Cortex of kidney (tissue), 1 donor: Measurements from ENCODE around the gene GPR4.

Experiments used
- DNase-seq: peaks from one replicate; lab custom pipeline; 2025; lab: John Stamatoyannopoulos, UW

Gene GPR4

DNA sequence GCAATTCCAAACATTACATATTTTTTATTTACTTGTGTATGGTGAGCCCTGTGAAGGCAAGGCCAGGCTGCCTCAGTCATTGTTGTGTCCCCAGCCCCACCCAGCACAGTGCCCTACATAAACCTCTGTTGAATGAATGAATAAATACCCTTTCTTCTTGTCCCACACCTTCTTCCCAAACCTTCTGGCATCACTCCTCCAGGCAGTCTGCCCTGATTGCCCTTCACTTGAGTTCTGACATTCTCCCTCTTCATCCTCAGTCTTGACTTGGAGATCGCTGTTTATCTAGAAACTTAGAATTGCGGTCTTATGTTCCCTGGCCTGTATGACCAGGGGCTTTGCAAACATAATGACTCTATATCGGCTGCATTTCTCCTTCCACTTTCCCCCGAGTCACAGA, 12.2 kb downstream of the GPR4 start:
- DNase-seq = no peak

DNA sequence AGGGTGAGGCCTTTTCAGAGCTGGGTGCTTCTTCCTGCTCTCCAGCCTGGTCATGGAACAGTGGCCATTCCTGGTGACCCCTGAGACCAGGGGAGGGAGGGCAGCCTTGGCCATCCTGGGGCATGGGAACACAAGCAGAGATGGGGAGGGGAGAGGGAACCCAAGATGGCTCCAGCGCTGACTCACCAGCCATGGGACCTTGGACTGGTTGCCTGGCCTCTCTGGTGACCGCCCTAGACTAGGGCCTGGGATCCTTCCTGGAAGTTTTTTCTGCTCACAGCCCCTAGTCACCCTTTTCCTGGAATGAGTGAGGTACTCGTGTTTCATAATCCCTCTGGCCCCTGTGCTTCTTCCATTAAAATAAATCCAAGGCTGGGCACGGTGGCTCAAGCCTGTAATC, 14.1 kb downstream of the GPR4 start:
- no peak for DNase-seq

DNA sequence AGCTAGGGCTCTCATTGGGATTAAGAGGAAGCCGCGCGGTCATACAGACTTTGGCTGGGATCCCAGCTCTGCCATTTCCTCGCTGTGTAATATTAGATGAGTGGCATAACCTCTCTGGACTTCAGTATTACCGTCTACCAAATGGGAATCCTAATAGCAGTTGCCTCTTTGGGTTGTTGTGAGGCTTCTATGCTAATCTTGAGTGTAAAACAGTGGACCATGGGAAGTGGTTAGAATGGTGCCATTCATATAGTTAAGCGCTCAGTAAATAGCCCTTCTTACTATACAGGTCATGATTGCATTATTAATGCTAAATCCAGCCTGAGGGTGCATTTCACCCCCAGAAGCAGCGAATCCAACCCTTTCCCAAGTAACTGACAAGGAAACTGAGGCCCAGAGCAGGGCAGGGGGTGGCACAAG, 16.8 kb downstream of the GPR4 start:
- no peak for DNase-seq

DNA sequence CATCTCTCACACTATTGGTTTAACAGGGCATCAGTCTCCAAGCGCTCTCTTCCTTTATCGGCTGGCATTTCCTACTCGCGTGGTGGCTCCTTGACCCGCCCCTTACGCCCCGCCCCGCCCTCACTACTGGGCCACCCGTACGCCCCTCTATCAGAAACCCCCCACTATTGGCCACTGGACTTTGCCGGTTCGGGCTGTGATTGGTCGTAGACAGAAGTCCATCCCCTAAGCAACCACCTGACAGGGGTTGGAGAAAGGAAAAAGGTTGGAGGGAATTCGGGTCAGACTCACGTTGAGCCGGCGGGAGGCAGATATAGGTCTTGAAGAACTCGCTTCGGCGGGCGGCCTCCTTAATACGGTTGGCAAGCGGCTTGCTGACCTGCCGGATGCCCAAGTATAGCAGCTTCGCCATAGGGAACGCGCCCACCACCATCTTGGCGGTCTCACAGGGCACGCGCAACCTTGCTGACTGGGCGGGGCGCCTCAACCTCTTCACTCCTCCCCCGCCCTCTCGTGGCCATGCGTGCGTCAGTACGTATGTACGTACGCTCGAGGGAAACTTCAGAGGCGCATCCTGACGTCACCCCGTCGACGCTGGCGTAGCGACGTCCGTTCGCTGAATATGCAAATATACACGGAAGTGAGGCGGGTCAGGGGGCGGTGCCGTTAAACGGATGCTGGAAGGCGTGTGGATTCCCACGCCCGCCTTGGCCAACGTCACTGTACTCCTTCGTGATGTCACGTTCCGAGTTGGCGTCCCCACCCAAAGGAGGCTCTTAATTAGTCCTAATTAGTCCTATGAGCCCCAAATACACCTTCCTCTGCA, 17.5 kb downstream of the GPR4 start, which contains the start of gene OPA3:
Gene OPA3 (minus strand): TSS at position 471 of the 826 bp plus-strand sequence. CDS start 38 bp downstream, at position 433.
- DNase-seq = no peak

DNA sequence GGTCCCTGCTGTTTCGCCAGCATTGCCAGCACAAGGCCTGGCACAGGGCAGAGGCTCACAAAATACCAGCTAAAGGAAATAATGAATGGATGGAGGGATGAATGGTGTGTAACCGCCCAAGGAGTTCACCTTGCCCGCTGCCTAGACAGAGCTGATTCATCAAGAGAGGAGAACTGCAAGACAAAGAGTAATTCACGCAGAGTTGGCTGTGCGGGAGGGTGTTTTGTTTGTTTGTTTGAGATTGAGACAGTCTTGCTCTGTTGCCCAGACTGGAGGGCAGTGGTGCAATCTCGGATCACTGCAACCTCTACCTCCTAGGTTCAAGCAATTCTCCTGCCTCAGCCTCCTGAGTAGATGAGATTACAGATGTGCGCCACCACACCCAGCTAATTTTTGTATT, 20.4 kb downstream of the GPR4 start:
- DNase-seq = no peak

DNA sequence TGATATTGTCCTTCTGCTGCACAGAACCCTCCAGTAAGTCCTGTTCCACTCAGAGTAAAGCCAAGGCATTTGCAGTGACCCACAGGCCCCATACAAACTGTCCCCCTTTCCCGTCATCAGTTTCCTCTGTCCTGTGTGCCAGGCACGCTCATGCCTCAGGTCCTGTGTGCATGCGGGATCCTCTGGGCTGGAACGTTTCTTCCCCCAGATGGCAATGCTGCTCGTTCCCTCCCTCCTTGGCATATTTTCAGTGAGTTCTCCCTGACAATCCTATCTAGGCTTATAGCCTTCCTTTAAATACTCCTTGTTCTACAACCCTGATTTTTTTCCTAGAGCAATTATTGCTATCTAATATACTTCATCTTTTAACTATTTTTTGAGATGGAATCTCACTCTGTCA, 23.2 kb downstream of the GPR4 start:
- no peak for DNase-seq

DNA sequence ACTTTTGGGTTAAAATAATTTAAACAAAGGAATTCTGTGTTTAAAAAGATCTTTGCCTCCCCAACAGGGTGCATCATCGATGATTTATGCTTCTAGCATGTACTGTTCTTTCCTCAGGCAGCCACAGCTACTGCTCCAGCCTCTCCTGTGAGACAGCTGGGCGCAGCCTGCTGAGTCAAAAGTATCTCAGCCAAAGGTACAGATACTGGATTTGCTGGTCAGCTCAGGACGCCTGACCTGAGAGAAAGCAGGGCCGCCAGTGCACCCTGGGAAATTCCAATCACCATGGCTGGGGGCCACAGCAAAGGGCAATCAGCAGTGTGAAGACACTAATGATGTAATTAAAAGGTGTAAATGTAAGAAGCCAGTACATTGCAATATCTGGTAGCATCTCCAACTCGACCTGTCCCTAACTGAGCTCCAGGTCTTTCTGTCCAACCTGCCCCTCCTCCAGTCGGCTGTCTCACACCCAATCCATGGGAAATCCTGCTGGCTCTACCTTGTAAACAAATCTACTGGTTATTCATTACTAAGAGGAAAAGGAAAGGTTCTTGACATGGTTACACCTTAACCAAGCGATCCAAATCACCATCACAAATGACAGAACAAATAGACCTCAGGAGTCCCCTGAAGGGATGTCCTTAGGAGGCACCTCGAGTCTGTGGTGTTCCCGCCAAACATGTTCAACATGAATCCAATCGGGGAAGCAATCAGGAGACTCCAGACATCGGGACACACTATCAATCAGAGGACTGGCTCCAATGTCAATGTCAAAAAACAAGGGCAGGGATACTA, 24.7 kb downstream of the GPR4 start:
- DNase-seq = no peak

DNA sequence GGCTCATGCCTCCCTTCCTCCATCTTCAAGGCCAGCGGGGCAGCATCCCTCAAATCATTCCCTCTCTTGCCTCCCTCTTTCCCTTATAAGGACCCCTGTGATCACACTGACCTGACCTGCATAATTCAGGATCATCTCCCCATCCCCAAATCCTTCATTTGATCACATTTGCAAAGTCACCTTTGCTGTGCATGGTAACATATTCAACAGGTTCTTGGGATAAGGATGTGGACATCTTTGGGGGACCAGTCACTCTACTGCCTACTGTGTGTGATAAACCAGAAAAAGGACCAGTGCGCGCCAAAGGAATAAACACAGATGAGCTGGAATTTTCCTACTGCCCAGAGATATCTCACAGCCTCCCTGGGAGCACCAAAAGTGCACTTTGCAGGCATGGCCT, 25.3 kb downstream of the GPR4 start:
- no peak for DNase-seq

DNA sequence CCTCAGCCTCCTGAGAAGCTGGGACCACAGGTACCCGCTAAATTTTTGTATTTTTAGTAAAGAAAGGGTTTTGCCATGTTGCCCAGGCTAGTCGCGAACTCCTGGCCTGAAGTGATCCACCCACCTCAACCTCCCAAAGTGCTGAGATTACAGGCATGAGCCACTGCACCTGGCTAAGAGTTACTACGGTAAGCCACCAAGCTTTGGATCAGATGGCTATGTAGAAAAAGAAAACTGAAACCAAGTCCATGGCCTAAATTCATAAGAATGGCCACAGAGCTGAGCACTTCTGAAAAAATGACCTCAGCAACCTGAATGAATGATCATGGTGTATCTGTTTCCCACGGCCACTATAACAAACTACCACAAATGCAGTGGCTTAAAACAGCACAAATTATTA, 26.8 kb downstream of the GPR4 start:
- DNase-seq = no peak

DNA sequence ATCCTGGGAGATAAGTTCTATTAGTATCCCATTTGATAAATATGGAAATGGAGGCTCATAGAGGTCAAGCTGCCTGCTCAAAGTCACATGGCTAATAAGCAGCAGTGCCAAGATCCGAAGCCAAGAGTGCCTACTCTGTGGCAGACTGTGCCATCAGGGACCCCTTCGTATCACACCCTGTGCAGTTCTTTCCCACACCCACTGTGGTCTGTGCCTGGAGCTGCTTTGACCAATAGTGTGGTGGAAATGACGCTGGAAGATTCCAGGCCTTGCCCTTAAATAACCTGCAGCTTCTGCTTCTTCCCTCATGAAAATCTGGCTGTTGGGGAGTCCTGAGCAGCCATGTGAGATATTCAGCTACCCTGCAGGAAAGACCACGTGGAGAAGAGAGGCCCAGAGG, 27.5 kb downstream of the GPR4 start:
- DNase-seq = no peak

DNA sequence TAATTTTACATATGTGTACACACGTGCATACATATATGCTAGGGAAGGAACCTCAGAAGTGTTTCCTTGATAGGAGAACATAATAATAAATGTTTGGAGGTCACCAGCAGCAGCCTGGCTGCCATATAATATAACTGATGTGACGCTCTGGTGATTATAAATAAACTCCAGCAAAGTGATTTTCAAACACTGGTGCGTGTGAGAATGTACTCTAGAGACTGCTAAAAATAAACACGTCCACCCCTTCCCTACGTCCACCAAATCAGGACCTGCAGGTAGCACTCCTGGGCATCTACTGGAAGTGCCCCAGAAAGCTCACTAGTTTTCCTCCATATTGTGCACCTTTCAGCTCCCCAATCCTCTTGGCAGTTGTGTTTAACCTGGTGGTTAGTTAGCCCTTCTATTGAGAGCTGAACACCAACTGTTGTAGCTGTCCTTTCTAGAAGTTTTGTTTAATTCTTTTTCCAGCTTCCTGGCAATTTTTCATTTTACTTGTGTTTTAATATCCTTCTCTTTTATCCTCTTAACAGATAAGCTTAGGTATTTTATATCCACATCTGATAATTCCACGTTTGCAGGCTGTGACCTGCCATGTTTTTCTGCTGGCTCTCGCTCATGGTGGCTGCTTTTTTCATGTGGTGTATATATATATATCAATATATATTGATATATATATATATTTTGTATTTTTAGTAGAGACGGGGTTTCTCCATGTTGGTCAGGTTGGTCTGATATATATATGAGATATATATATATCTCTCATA, 30.4 kb downstream of the GPR4 start:
- DNase-seq = no peak

DNA sequence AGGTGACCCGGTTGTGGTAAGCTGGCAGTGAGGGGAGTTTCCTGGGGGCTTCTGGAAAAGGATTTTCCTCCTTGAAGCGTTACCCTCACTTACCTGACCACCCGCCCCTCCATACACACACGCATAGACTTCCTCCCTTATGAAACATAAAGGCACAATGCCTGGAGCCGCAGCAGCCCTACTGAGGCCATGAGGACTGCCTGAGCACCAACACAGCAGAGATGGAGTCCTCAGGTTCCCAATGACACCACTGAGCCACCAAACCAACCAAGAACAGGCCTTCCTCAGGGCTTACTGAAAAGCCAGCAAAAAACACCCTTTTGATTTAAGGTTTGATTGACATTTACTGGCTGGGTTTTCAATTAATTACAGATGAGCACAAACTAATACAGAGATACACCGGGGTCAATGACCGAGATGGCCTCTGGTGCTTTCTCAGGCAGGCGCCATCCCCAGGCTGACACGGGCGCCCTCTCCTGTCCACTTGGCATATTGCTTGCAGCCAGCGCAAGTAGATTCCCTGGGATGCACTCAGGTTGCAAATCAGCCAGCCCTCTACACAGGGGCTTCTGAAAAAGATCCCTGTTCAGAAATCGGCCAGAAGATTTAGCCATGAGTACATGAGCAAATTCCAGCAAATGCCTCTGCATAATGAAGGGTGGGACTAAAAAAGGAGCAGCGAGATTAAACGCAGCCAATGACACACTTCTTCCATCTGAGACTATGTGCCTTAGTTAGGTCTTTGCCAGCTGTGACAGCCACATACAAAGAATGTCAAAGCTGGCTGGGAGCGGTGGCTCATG, 32.2 kb downstream of the GPR4 start:
- no peak for DNase-seq

DNA sequence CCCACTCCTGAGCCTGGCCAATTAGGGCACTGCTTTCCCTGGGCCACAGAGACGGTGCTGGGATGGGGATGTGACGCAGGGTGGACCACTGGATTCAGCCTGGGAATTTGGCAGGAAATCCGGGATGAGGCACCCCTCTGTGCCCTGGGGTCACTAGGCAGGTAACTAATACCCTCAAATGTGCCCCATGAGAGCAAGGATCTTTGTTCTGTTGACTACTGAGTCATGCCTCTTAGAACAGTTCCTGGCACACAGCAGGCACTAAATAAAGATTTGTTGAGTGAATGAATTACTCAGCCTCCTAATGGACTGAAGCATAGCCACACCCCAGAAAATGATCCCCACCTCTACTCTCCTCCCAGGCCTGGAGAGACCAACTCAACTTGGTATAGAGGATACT, 33.3 kb downstream of the GPR4 start:
- DNase-seq = no peak

DNA sequence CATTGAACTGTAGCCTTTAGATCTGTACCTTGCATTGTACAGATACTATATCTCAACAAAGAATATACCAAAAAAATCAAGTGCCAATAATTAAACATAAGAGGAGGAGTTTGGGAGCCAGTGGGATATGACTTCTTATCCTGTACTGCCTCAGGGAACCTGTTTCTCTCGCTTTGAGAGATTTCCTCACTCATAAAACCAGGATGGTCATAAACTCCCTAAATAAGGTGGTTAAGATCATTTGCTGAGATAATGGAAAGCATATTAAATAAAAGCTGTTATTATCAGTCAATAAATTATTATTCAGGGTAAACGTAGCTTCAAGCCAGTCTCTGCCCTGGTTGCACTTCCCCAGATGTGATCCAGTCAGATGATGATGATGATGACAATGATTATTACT, 34.4 kb downstream of the GPR4 start:
- DNase-seq = no peak

DNA sequence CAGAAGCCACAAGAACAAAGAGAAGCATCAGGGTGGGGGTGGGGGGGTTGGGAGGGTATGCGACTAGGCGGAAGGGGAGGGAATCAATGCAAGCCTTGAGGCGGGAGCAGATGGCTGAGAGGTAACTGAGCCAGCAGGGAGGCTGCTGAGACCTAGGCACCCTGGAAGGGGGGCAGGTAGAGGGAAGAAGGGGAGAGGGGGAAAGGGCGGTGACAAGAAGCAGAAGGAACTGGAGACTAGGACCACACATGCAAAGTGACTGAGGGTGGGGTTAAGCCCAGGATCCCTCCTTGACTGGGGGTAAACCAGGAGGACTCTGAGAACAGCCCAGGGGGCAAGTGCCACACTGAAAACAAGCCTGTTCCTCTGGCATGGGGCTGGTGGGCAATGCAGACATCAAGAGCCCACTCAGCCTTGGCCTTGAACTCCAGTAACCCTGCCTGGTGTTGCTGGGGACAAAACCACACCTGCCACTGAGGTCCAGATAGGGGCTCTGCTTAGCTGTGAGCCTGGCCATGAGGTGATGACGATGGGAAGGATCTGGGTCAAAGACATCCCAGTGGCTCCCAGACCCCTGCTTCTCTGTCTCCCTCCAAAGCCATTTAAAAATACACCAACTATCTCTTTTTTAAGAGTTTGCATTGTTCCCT, 37.8 kb downstream of the GPR4 start:
- no peak for DNase-seq

DNA sequence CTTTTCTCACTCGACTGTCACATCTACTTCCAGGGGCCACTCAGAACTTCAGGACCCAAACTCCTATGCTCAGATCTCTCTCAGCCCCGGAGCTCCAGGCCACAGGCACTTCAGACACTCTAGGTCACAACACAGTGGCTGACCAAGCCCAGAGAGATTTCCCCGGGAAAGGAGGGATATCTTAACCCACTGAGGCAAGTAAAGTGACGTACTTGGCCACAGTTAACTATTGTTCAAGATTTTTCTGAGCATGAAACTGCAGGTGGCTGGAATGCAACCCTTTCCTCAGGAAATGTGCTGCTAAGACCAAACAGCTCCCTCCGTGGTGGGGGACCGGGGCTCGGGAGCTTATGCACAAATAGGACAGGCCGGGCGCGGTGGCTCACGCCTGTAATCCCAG, 41.3 kb downstream of the GPR4 start:
- DNase-seq = no peak

DNA sequence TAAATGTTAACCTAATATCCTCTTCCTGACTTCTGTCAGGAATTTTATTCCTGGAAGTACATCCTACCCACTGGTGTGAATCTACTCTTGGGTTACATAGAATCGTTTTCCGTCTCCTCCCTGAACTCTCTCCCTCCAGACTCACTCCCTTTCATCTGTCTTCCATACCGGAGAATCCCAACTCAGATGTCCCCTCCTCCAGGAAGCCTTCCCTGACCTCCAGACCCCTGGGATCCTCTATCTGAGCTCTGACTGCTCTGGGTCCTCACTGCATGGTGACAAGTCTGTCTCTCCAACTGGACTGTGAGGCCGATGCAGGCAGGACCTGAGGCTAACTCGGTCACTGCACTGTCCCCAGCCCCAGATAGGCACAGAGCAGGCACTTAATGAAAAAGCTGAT, 42.0 kb downstream of the GPR4 start:
- DNase-seq = no peak

DNA sequence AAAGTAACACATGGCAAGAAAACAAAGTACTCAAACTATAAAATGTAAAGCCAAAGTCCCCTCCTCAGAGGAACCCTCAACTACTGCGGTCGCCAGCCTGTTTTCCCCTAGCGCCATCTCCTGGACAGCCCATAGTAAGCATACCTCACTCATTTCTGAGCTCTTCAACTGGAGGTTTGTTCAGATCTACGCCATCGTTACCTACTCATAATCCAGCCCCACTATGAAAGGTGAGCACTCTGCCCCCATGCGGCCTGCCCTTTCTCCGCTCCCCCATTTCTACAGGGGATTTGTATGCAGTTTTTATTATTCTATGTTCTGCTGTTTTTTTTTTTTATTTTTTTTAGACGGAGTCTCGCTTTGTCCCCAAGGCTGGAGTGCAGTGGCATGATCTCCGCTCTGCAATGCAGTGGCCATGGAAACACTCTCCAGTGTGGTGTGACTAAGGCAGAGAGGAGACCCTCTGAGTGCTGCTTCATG, 43.6 kb downstream of the GPR4 start:
- no peak for DNase-seq

DNA sequence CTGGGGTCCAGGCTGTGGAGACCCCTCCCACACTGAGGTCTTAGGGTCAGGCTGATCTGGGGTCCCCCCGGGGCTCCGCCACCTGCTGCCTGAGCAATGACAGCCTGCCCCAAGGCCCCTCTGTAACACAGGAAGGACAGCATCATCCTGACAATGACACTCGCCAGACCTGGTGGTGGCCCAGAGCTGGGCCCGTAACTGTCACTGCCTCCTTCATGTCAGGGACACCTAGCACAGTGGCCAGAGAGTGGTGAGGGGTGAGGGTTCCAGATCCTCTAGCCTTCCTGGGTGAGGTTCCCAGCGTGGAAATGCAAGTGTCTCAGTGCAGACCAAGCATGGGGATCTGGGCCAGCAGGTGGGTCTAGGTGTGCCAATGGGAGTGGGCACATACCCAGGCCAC, 45.2 kb downstream of the GPR4 start:
- no peak for DNase-seq

DNA sequence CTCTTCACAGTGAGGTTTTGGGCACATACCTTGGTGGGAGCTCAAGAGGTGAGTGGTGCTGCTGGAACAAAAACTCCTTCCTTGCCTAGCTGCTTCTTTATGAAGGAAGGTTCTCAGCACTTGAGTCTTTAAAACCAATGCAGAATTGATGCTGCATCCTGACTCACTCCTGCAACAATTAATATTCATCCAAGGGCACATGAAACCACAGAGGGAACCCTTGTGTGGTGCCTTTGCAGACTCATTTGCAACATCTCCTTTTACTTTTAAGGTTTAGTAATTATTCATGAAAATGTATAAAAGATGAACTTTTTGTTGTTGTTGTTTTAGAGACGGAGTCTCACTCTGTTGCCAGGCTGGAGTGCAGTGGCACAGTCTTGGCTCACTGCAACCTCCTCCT, 47.5 kb downstream of the GPR4 start:
- DNase-seq = no peak

DNA sequence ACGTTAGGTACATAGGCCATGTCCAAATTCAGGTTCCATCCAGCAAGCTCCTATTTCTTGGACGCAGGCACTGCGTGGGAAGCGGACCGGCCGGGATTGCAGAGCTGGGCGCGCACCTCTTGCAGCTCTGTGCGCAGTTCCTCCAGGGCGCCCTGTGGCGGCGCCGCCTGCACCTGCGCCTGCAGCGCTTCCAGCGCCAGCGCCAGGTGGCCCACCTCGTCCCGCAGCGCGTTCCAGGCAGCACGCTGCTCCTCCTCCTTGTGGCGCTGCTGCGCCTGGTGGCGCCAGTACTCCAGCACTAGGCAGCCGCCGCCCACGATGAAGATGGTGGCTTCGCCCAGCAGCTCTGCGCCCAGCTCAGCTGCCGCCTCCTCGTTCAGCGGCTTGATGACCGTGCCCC, 48.5 kb downstream of the GPR4 start:
- no peak for DNase-seq
